HG03460 (cell line): Measurements from ENCODE around the gene PPP6R2.
"Not testable (repeated sequence)": the region's sequence is repeated elsewhere in the genome, so short reads cannot be mapped to it uniquely, and the experiment has no call there.

Source experiments
- ATAC-seq: cut with Tn5 transposase; IDR thresholded peaks from one replicate; pipeline ENCODE4 v1.9.1; 2021; ENCODE audit not compliant: unreplicated experiment

Gene PPP6R2

DNA sequence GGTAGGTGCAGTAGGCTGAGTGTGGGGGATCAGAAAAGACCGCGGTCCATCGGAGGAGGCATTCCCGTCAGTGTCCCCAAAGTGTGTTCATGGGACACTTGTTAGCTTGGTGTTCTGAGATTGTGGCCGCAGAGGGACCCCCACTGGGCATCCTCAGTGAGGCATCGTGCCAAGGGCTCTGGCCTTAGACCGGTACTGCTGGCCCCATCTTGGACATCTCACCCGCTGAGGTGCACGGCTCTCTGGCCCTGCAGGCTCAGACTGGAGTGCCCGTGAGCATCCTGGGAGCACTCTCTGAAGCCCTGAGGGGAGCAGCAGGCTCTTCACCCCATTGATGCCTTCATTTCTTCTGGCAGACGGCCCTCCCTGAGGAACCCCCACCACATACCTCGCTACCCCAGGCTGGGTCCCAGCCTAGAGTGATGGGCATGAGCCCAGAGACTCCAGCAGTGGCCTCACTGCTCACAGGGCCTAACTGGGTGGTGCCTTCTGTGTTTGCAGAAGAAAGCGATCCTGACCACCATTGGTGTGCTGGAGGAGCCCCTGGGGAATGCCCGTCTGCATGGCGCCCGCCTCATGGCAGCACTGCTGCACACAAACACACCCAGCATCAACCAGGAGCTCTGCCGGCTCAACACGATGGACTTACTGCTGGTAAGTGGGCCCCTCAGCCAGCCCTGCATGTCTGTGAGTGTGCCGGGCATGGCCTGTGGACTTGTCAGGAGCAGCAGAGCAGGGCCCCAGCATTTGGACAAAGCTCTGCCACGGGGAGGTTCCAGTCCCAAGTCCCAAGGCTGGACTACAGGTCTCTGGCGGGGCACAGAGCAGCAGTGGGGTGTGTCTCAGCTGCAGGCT lies 80.1 kb downstream of the PPP6R2 start:
- ATAC-seq: no peak

DNA sequence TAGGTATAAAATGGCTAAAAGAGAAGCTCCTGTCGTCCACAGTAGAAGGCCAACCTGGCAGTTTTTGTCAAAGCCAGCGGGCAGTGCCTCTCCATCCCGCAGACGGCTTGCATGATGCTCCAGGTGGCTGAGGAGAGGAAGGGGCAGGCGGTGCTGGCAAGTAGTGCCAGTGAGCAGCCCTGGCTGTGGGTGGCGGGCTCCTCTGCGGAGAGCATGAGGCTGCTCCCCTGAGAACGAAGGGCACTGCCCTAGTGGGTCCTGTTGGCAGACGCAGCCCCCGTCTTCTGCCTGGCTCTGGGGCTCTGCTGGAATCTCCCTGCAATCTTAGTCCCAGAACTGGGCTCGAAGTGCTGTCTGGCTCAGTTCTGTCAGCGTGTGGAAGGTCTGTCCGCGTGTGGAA lies 80.8 kb downstream of the PPP6R2 start:
- no peak for ATAC-seq

DNA sequence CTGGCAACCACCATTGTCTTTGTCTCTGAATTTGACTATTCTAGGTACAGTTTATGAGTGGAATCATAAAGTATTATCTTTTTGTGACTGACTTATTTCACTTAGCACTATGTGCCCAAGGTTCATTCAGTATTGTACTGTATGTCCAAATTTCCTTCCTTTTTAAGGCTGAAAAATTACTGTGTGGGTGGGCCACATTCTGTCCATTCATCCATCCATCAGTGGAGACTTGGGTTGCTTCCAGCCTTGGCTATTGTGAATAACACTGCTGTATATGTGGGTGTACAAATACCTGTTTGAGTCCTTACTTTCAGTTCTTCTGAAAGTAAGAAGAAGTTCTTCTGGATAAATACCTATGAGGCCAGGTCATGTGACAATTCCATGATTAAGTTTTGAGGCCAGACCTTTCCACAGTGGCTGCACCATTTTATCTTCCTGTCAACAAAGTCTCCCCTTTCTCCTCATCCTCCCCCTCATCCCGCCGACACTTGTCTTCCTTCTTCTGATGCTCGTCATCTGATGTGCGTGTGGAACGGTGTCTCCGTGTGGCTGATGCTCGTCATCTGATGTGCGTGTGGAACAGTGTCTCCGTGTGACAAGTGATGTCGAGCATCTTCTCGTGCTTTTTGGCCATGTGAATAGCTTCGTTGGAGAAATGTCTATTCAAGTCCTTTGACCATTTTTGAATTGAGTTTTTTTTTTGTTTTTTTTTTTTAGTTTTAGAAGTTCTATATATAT lies 82.2 kb downstream of the PPP6R2 start:
- no peak for ATAC-seq

DNA sequence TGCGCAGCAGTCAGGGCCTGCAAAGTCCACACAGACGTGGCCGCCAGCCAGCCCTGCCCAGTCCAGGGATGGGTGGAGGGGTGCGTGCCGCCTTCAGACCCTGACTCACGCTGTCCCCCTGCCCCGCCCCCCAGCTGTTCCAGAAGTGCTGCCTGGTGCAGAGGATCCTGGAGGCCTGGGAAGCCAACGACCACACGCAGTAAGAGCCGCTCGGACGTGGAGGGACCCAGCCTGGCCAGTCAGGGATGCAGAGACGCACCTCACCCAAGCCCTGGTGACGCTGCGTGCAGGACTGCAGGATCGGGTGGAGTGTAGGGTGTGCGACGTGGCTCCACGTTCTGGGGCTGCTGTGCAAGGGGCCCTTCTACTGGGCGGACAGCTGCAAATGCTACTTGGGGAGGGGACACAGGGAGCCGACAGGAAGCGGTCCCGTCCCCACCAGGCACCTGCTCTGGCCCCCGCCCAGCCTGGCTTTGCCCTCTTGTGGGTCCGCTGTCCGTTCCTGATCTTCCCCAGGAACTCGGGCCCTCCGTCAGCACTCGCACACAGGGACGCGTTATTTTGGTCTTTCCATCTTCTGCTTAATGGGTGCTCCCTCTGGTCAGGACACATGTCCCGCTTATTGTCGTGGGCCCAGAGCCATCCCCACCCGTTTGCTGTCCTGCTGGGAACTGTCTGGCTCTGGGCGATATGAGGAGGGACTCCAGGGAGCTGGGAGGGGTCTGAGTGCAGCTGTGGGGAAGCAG lies 89.2 kb downstream of the PPP6R2 start:
- ATAC-seq: no peak

DNA sequence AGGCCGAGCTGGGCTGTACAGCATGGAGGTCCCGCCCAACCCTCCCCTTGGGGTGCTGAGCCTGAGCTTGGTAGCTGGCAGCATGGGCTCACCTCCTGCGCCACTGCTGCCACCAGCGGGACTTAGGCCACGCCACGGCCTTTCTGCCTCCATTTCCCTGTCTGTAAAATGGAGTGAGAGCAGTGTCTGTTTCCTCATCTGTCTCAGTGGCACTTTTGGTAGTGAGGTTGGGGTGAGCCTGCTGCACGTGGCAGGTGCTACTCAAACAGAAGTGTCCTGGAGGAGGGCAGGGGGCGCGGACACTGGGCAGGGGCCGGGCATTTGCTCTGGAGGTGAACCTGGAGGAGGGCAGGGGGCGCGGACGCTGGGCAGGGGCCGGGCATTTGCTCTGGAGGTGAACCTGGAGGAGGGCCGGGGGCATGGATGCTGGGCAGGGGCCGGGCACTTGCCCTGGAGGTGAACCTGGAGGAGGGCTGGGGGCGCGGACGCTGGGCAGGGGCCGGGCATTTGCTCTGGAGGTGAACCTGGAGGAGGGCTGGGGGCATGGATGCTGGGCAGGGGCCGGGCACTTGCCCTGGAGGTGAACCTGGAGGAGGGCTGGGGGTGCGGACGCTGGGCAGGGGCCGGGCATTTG lies 89.9 kb downstream of the PPP6R2 start:
- ATAC-seq: not testable (repeated sequence)

DNA sequence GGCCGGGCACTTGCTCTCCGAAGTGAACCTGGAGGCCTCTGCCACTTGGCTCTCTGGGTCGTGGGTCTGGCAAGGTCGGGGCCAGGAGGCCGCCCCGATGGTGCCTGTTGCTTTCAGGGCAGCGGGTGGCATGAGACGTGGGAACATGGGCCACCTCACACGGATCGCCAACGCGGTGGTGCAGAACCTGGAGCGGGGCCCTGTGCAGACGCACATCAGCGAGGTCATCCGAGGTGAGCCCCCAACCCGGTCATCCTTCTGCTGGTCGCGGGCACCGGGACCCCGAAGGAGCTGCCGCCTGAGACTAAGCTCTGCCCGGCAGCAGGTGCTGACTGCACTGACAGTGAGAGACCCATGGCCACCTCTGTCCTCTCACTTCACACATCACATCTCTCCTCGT lies 91.7 kb downstream of the PPP6R2 start:
- ATAC-seq: no peak

DNA sequence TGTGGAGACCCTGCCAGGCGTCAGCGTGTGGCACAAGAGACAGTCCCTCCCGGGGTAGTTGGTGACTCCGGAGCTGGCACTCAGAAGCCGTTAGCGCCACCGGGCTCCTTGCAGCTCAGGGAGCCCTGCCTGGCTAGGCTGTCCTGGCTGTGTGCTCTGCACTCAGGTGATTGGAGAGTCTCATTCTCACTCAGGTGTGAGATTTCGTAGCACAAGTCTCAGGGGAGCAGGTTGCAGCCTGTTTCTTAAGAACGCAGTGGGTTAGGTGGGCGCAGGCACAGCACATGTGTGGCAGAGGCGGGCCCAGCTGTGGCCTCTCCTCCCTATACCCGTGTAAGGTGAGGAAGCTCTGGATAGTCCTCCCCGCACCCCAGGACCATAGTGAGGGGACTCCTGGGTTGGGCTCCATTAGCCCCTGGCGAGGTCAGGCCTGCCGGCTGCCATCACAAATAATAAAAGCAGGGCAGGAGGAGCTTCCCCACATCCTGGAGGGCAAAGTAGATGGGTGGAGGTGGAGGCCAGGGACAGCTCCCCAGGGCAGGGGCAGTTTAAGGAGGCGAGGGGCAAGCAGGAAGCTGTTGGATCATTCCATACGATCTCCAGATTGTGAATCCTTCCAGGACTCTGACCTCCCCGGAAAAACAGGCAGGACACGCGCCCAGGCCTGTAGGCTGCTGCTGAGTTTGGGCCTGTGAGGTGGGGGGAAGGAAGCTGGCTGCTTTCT lies 92.3 kb downstream of the PPP6R2 start:
- ATAC-seq: no peak

DNA sequence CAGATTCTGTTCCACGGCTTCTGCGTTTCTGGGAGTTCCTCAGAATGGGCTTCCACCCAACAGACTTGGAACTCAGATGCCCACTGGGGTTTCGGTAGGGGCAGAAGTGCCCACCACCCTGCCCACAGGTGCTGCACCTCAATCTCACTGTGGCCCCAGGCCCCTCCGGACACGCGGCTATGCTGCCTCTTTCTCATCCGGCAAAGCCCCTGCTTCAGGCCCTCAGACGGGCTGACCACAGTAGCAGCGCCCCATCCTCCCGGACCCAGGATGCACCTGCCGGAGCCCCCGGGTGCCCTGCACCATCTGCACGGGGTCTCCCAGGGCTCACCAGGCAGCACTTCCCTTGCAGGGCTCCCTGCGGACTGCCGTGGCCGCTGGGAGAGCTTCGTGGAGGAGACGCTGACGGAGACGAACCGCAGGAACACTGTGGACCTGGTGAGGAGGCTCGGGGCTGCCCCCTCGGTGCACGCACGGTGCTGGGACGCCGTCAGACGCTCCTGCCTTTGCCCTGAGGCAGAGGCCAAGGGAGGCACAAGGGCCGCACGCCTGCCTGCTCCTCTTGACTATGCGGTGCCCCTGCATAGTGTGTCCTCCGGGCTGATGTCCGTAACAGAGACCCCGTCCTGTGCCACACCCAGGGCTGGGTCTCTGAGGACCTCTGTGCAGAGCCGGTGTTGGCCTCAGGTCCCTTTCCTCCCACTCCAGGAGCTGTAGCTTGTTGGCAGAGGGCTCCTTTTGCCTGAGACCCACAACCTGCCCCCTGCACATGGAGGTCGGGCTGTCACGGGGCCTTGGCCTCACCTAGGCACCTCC lies 93.1 kb downstream of the PPP6R2 start:
- no peak for ATAC-seq

DNA sequence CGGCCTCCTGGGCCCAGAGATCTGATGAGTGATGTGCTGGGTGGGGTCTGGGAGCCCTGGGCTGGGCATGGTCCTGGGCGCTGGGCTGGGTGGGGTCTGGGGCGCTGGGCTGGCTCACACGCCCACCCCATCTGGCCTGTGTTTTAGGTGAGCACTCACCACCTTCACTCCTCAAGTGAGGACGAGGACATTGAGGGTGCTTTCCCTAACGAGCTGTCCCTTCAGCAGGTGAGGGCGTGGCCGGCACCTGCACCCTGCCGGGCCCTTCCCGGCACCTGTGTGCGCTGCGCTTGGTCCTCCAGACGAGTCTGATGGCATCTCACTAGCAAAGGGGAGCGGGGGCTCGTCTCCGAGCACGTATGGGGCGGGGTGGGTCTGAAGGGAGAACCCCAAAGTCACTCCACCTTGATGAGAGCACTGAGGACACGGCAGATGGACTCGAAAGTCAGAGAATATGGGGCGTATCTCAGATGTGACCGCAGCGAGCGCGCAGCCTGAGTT lies 93.8 kb downstream of the PPP6R2 start:
- no peak for ATAC-seq

DNA sequence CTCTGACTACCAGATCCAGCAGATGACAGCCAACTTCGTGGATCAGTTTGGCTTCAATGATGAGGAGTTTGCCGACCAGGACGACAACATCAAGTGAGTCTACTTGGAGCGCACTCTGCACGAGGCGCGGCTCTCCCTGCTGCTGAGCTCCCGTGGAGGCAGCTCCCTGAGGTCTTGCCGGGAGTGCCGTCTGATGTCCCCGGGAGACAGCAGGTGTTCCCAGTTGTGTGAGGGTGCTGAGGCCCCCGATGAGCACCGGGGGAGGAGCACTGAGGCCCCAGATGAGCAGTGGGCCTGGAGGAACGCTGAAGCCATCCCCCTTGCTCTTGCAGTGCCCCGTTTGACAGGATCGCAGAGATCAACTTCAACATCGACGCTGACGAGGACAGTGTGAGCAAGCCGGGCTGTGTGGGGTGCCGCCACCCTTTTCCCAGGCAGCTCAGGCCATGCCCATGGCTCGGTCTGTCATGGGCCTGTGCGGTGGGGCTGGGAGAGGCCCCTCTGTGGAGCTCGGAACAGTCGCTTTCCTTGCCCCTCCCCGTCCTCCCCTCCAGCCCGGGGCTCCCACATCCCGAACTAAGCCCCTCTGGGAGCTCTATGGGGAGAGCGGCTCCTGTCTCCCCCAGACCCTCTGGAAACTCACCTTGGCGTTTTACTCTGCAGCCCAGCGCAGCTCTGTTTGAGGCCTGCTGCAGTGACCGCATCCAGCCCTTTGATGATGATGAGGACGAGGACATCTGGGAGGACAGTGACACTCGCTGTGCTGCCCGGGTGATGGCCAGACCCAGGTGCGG lies 94.6 kb downstream of the PPP6R2 start:
- ATAC-seq: no peak

DNA sequence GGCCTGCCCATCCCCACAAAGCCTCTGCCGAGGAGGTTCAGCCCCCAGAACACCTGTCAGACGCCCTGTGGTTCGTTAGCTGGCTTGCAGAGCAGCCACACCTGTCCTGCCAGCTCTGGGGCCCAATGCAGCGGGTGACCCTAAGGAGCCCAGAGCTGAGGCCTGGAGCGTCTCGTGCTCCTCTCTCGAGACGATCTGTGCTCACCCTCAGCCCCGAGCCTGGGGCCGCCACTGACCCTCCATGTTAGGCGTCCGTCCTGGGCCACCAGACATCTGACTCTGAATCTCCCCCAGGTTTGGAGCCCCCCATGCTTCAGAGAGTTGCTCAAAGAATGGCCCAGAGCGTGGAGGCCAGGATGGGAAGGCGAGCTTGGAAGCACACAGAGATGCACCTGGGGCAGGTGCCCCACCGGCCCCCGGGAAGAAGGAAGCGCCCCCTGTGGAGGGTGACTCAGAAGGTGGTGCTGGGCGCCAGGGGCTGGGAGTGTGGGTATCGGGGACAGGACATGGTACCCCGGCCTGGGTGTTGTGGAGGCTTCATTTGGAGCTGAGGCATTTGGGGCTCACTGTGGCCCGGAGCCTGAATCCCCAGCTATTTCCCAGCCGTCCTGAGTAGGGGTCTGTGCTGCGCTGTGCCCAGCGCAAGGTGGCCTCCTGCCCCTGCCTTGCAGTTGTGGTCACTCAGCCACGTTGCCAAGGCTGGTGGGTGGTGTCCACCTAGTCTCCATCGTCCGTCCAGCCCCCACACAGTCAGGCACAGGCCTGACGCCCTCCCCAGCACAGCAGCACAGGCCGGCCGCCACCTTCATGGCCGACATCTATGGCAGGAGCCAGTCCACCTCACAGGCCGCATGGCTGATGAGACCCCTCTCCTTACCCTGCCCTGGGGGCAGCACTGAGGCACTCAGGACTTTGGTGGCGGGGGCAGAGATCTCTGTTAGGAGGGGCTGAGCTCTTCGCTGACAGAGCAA lies 95.5 kb downstream of the PPP6R2 start:
- no peak for ATAC-seq

DNA sequence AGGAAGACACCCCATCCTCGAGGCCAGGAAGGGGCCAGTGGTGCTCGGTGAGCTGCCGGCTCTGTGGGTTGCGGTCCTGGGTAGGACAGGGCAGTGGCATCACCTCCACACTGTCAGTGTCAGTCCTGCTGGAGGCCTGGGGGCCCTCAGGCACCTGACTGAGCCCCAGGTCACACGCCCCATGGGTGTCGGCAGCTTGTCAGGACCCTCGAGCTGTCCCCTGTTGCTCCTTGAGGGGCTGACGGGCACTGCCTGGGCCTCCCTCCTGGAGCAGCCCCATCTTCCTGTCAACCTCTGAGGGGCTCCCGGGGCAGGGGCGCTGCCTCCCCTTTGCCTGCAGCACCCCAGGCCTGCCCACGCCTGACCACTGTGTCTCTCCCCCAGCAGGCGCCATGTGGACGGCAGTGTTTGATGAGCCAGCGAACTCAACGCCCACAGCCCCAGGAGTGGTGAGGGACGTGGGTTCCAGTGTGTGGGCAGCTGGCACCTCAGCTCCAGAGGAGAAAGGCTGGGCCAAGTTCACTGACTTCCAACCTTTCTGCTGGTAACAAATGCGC lies 96.3 kb downstream of the PPP6R2 start:
- ATAC-seq: no peak

DNA sequence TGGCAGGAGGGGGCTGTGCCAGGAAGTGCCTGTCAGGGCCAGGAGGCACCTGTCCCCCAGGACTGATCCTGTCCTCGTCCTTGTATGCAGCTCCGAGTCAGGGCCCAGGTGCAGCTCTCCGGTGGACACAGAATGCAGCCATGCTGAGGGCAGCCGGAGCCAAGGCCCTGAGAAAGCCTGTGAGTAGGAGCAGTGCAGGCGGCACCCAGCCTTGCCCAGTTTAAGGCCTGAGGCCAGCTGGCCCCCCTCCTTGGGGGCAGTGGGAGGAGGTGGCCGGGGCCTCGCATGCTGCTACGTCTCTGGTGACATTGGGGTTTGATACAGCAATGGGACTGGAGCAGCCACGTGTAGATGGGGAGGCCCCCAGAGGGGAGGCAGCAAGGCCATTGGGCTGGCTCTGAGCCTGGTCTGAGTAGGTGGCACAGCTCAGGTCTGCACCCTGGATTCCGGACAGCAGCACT lies 96.8 kb downstream of the PPP6R2 start:
- no peak for ATAC-seq

DNA sequence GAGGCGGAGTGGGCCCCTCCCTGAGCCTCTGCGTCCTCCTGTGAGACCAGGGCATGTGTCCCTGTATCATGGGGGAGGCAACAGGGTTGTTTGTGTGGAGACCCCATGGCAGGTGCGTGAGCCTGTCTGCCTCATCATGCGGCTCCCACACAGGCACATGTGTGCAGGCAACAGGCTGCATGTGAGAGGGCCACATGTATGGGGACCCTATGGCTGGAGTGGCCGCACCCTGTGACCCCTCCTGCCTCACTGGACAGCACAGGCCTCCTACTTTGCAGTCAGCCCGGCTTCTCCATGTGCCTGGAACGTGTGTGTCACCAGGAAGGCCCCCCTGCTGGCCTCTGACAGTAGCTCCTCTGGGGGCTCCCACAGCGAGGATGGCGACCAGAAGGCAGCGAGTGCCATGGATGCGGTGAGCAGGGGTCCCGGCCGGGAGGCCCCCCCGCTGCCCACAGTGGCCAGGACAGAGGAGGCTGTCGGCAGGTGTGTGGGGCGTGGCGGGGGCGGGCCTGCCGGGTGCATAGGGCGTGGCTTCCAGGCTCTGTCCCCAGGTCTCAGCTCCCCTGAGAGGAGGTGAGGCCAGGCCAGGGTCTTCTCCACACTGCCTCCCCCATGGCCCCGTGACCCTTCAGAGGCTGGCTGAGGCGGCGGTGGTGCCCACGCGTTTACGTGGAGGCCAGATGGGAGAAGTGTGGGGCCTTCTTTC lies 97.6 kb downstream of the PPP6R2 start:
- no peak for ATAC-seq

DNA sequence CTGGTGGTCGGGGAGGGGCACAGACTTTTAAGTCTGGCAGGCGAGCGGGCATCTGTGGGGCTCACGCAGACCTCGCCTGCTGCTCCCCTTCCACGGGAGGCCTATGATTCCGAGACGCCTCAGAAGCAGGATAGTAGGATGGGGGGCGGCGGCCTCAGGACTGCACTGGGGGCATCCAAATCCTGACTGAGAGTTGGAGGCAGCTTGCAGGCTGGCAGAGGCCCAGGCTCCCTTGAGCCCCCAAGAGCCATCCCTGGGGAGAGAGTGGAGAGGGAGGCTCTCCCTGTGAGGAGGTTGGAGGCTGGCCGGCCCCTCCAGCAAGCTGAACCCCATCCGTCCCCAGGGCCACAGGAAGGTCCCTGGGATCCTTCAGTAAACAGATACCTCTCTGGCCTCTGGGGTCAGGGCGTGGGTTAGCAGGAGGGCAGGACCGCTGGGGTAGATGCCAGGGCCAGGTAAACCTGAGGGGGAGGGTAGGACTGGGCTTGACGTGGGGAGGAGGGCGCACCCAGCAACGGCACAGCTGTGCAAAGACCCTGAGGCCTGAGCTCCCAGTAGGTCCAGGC lies 98.4 kb downstream of the PPP6R2 start:
- no peak for ATAC-seq

DNA sequence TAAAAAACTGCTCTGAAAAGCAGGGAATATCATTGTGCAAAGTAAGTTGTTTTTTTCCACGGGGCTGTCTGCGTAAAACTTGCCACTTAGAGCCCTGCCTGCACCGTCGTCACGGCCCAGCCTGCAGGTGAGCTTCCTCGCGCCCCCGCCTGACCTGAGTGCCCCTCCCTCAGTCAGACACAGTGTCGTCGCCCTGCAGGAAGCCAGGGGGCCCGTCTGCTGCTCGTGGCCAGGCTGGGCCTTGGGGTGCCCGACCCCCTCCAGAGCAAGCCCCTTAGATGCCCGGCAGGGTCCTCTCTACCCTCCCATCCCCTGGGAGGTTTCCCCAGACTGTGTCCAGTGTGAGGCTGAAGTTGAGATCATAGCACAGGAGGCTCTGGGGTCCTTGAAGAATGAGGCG lies 100.1 kb downstream of the PPP6R2 start:
- no peak for ATAC-seq
